ENCODE measurements around the gene TP53BP2. TPM values are rescaled to one million over a fixed set of nuclear protein-coding genes. Genes with fewer than 3 reads are reported as not detected.
A peak's percentile ranks its signal among the peaks of the same experiment; 100 is the strongest.
"Not testable (repeated sequence)": the region's sequence is repeated elsewhere in the genome, so short reads cannot be mapped to it uniquely, and the experiment has no call there.

Gene TP53BP2
- total RNA-seq, 1 donor from 2014 or later, result 46.6 TPM

- peaks cover 47% of the 10 kb centered on the region for H3K4me1 ChIP-seq (ENCODE audit: insufficient read depth, low read length)
- H3K27me3 ChIP-seq (ENCODE audit: insufficient read depth, low read length), result no peaks in the 10 kb centered on the region
- no peak overlapping the region for H2AFZ ChIP-seq (ENCODE audit: low read depth, low read length)
- DNase-seq (ENCODE audit: low read depth) (no peak), FAIRE-seq (no peak)
- Mint-ChIP-seq H3K36me3 (ENCODE audit: low read depth, unreplicated experiment) (peaks cover 41% of the 10 kb centered on the region), H3K27me3 (ENCODE audit: low read depth, unreplicated experiment) (no peaks in the 10 kb centered on the region), H3K4me3 (ENCODE audit: unreplicated experiment) (peak overlapping the region; percentile 60), H3K9me3 (ENCODE audit: unreplicated experiment) (no peaks in the 10 kb centered on the region), H3K4me1 (ENCODE audit: low read depth, unreplicated experiment) (peaks cover 34% of the 10 kb centered on the region), H3K27ac (ENCODE audit: unreplicated experiment) (peak overlapping the region; percentile 35)
- no peaks in the 10 kb centered on the region for H3K9me3 ChIP-seq (ENCODE audit: insufficient read depth, low read depth, low read length)
- peak overlapping the region; percentile 51 for H3K27ac ChIP-seq (ENCODE audit: low read depth, low read length)
- no peak overlapping the region for H3K9ac ChIP-seq (ENCODE audit: low read length)
- peaks cover 72% of the 10 kb centered on the region for H4K20me1 ChIP-seq (ENCODE audit: insufficient read depth, low read length)
- TF ChIP-seq CTCF (IDR thresholded peaks at IDR 0.05; ENCODE audit: insufficient read depth, low read depth, low read length) (no peak), EZH2 (IDR thresholded peaks at IDR 0.05; ENCODE audit: insufficient read depth, low read length) (no peak)
- peaks cover 43% of the 10 kb centered on the region for H3K36me3 ChIP-seq (ENCODE audit: insufficient read depth, low read length)
- H3K79me2 ChIP-seq (ENCODE audit: insufficient read depth, low read length), result peaks cover 76% of the 10 kb centered on the region
- H3K4me2 ChIP-seq (ENCODE audit: low read length), result peak overlapping the region; percentile 28
- no peak overlapping the region for H3K4me3 ChIP-seq (ENCODE audit: insufficient read depth, low read depth, low read length)
Measured at GRCh38 chr1:223742856-223743517, 102.8 kb downstream of the TP53BP2 start.

GRCh38 chr1:223741861-223742260 is 103.9 kb downstream of the TP53BP2 start:
- Histone ChIP-seq H3K4me2 (ENCODE audit: low read length) (no peak overlapping the region), H4K20me1 (ENCODE audit: insufficient read depth, low read length) (peaks cover 70% of the 10 kb centered on the region), H3K4me3 (ENCODE audit: insufficient read depth, low read depth, low read length) (no peak overlapping the region), H3K4me1 (ENCODE audit: insufficient read depth, low read length) (peaks cover 42% of the 10 kb centered on the region), H3K9me3 (ENCODE audit: insufficient read depth, low read depth, low read length) (no peaks in the 10 kb centered on the region), H3K9ac (ENCODE audit: low read length) (no peak overlapping the region), H3K27ac (ENCODE audit: low read depth, low read length) (no peak overlapping the region), H3K27me3 (ENCODE audit: insufficient read depth, low read length) (no peaks in the 10 kb centered on the region), H2AFZ (ENCODE audit: low read depth, low read length) (no peak overlapping the region), H3K79me2 (ENCODE audit: insufficient read depth, low read length) (peaks cover 81% of the 10 kb centered on the region), H3K36me3 (ENCODE audit: insufficient read depth, low read length) (peaks cover 33% of the 10 kb centered on the region)
- no peaks in the 10 kb centered on the region for H3K27me3 Mint-ChIP-seq (ENCODE audit: low read depth, unreplicated experiment)
- H3K4me1 Mint-ChIP-seq (ENCODE audit: low read depth, unreplicated experiment), result peaks cover 34% of the 10 kb centered on the region
- no peaks in the 10 kb centered on the region for H3K9me3 Mint-ChIP-seq (ENCODE audit: unreplicated experiment)
- no peak for TF ChIP-seq CTCF (IDR thresholded peaks at IDR 0.05; ENCODE audit: insufficient read depth, low read depth, low read length)
- TF ChIP-seq EZH2 (IDR thresholded peaks at IDR 0.05; ENCODE audit: insufficient read depth, low read length), result no peak
- DNase-seq (ENCODE audit: low read depth) (peak; percentile 79), FAIRE-seq (no peak)
- no peak overlapping the region for H3K4me3 Mint-ChIP-seq (ENCODE audit: unreplicated experiment)
- H3K36me3 Mint-ChIP-seq (ENCODE audit: low read depth, unreplicated experiment), result peaks cover 33% of the 10 kb centered on the region
- H3K27ac Mint-ChIP-seq (ENCODE audit: unreplicated experiment), result peak overlapping the region; percentile 72

- not testable (repeated sequence) for H3K27ac Mint-ChIP-seq (ENCODE audit: unreplicated experiment); H3K9me3 ChIP-seq (ENCODE audit: insufficient read depth, low read depth, low read length); H3K27me3 ChIP-seq (ENCODE audit: insufficient read depth, low read length); DNase-seq (ENCODE audit: low read depth); FAIRE-seq; H3K9me3 Mint-ChIP-seq (ENCODE audit: unreplicated experiment); H3K4me2 ChIP-seq (ENCODE audit: low read length); H3K9ac ChIP-seq (ENCODE audit: low read length); H3K27ac ChIP-seq (ENCODE audit: low read depth, low read length); H3K4me3 ChIP-seq (ENCODE audit: insufficient read depth, low read depth, low read length); H2AFZ ChIP-seq (ENCODE audit: low read depth, low read length); H3K27me3 Mint-ChIP-seq (ENCODE audit: low read depth, unreplicated experiment)
- H4K20me1 ChIP-seq (ENCODE audit: insufficient read depth, low read length), result peaks cover 70% of the 10 kb centered on the region
- H3K36me3 Mint-ChIP-seq (ENCODE audit: low read depth, unreplicated experiment), result peaks cover 30% of the 10 kb centered on the region
- H3K4me1 Mint-ChIP-seq (ENCODE audit: low read depth, unreplicated experiment), result peaks cover 33% of the 10 kb centered on the region
- H3K36me3 ChIP-seq (ENCODE audit: insufficient read depth, low read length), result peaks cover 22% of the 10 kb centered on the region
- peaks cover 86% of the 10 kb centered on the region for H3K79me2 ChIP-seq (ENCODE audit: insufficient read depth, low read length)
- peak overlapping the region; percentile 8 for H3K4me3 Mint-ChIP-seq (ENCODE audit: unreplicated experiment)
- peaks cover 32% of the 10 kb centered on the region for H3K4me1 ChIP-seq (ENCODE audit: insufficient read depth, low read length)
Measured at GRCh38 chr1:223740038-223740736, 105.6 kb downstream of the TP53BP2 start.

Data from astrocyte (in vitro differentiated cells and primary cell).